GM10248 (cell line): ENCODE results near the gene SLC6A6.

Experiments
- CTCF ChIA-PET: fragments of 300-600 bp; sonication (Branson Sonifier 250); formaldehyde crosslinking; extraction: SDS; loops from one replicate; lab custom pipeline; 2021; ENCODE audit warnings: antibody characterized with exemption; lab: Yijun Ruan, JAX
- POLR2A ChIA-PET: fragments of 350-650 bp; sonication (Branson Sonifier 250); formaldehyde crosslinking; extraction: SDS; loops from one replicate; lab custom pipeline; 2020; ENCODE audit warnings: antibody characterized with exemption; lab: Yijun Ruan, JAX
- DNase-seq: peaks from one replicate; pipeline ENCODE4 v3.0.0; 2012; ENCODE audit errors: extremely low spot score
- TF ChIP-seq, protein P1 (sequence below): IDR thresholded peaks from 2 replicates; pipeline ENCODE4 v1.5.1; 2012; ENCODE audit warnings: mild to moderate bottlenecking, low read depth; ENCODE audit errors: extremely low read depth, missing control alignments, control extremely low read depth

SLC6A6 gene

GRCh38 chr3:14470461-14470860 is 68.1 kb downstream of the SLC6A6 start:
- ChIA-PET POLR2A (no interaction called here), CTCF (no interaction called here)
- no peak for DNase-seq
- TF ChIP-seq, protein P1, sequence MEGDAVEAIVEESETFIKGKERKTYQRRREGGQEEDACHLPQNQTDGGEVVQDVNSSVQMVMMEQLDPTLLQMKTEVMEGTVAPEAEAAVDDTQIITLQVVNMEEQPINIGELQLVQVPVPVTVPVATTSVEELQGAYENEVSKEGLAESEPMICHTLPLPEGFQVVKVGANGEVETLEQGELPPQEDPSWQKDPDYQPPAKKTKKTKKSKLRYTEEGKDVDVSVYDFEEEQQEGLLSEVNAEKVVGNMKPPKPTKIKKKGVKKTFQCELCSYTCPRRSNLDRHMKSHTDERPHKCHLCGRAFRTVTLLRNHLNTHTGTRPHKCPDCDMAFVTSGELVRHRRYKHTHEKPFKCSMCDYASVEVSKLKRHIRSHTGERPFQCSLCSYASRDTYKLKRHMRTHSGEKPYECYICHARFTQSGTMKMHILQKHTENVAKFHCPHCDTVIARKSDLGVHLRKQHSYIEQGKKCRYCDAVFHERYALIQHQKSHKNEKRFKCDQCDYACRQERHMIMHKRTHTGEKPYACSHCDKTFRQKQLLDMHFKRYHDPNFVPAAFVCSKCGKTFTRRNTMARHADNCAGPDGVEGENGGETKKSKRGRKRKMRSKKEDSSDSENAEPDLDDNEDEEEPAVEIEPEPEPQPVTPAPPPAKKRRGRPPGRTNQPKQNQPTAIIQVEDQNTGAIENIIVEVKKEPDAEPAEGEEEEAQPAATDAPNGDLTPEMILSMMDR: no peak

- TF ChIP-seq, protein P1: no peak
- DNase-seq: no peak
- POLR2A ChIA-PET: no interaction called here
- CTCF ChIA-PET: interaction anchor here (3.1 kb wide), 1 partner anchor 267 kb away, joined by 9 read pairs; no protein-coding TSS in a partner anchor
Observed at GRCh38 chr3:14471016-14471415, 68.6 kb downstream of the SLC6A6 start.

DNA sequence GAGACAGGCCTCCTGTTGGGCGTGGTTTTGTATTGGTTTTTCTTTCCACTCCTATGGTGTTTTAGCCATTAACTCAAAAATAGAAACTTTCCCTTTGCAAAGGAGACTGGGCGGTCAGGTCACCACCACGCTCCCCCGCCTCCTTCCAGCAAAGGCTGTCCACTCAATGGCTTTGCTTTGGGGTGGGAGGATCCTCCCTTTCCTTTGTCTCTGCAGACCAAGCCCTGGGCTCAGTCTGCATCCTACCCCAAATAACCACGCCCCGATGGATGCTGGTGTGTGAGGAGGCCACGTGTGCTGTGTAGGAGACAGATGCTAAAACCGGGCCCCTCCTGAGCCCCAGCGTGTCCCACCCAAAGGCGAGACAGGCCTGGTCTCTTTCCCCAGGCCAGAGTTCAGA is 69.3 kb downstream of the SLC6A6 start:
- POLR2A ChIA-PET: no interaction called here
- CTCF ChIA-PET: interaction anchor here (3.1 kb wide), 1 partner anchor 268 kb away, joined by 9 read pairs; no protein-coding TSS in a partner anchor
- DNase-seq: no peak
- TF ChIP-seq, protein P1: no peak

DNA sequence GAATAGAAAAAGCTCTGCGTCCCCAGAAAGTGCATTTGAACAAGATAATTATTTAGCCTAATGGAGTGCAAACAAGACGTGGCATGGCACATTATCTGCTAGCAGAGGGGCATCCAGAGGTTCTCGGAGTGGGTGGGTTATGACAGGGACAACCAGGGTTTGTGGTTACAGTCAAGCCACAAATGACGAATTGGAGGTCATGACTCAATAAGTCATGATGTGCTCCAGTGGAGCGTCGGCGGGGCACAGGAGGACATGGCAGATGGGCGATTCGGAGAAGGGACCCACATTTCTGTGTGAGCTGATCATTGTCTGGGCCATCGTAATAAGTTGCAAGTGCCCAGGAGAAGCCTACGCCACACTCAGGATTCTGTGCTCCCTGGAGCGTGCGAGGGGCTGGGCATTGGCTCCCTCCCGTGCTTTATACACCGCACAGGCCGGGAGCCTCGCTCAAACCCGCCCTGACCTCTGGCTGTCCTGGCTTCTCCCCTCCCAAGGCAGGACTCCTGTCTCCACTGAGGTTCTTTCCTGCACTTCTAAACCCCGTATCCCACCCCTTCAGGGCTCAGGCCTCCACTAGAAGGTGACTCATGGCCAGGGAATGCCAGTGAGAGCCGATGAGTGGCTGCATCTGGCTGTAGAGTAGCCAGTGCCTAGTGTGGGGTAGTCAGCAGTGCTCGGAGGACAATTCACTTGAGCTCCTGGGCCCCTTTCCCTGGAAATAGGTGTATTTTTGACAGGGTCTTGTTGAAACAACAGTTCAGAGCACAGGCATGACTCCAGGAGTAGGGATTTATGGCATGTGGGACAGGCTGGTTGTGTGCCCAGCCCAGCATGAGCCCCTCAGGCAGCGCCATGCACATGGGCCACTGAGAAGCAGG is 70.3 kb downstream of the SLC6A6 start:
- no peak for DNase-seq
- POLR2A ChIA-PET: no interaction called here
- CTCF ChIA-PET: interaction anchor here (0.9 to 3.1 kb wide), 2 partner anchors 71 to 269 kb away, joined by 3 to 9 read pairs; no protein-coding TSS in a partner anchor
- TF ChIP-seq, protein P1: no peak

GRCh38 chr3:14473411-14473891 is 71.0 kb downstream of the SLC6A6 start:
- TF ChIP-seq, protein P1: no peak
- ChIA-PET CTCF (interaction anchor here (3.1 kb wide), 1 partner anchor 270 kb away, joined by 9 read pairs; no protein-coding TSS in a partner anchor), POLR2A (no interaction called here)
- no peak for DNase-seq

DNA sequence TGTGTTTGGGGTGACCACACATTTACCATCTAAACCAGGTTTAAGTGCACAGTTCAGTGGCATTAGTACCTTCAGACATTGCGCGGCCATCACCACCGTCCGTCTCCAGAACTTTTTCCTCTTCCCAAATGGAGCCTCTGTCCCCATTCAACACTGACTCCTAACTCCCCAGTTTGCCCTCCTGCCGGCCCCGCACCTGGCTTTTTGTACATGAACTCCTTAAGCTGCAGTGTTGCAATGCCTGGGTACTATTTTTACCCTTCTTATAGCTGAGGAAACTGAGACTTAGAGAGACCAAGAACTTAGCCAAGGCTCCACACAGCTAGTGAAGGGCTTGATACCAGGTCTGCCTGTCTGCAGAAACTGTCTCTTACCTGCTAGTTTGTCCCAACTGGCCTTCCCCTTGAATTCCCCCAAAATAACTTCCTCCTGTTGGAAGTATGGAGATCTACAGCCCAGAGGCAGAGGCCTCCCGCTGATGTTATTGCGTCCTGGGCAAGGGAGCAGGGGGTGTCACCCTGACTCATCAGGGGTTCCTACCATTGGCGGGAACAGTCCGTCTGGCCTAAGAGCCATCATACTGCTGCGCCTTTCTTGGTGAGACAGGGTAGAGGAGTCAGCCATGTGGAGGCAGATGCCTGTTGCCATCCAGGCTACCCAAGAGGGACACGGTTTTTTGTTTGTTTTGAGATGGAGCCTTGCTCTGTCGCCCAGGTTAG is 72.1 kb downstream of the SLC6A6 start:
- DNase-seq: no peak
- ChIA-PET POLR2A (no interaction called here), CTCF (interaction anchor here (1.7 to 2.0 kb wide), 3 partner anchors 8 to 15 kb away, joined by 4 to 7 read pairs (median 5); no protein-coding TSS in a partner anchor)
- TF ChIP-seq, protein P1: no peak
